NCI-H2227 (cell line): ENCODE measurements around the gene UBE4B.
A peak's percentile ranks its signal among the peaks of the same experiment; 100 is the strongest.
"Not testable (repeated sequence)": the region's sequence is repeated elsewhere in the genome, so short reads cannot be mapped to it uniquely, and the experiment has no call there.

Source experiments
- DNase-seq: peaks from one replicate; lab custom pipeline; 2025; ENCODE audit not compliant: unreplicated experiment; lab: John Stamatoyannopoulos, UW

UBE4B gene

DNA sequence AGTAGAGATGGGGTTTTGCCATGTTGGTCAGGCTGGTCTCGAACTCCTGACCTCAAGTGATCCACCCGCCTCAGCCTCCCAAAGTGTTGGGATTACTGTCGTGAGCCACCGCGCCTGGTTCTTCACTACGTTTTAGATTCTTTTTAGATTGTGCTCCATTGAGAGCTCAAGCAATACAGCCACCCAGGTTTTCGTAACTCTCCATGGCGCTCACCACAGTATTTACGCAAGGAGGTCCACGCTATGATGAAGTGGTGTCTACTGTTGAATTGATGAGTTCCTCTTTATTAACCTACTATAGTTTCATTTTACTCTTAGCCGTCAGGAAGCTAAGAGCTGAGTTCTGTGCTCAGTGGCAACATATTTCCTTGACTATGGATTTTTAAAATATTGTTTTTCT lies 175.8 kb downstream of the UBE4B start:
- no peak for DNase-seq

DNA sequence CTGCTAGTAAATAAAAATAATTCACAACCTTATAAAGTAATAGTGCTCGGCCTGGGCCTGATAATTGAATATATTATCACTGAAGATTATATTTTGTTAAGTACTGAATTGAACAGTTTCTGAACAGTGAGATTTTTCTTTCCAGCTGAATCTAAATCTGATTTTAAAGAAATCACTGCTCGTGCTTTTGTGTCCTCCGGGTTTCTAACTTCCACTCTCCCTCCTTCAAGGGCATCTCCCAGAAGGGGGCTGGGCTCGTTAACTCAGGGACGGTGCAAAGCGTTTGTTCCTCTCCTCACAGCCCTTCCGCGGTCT lies 176.8 kb downstream of the UBE4B start:
- DNase-seq: no peak

DNA sequence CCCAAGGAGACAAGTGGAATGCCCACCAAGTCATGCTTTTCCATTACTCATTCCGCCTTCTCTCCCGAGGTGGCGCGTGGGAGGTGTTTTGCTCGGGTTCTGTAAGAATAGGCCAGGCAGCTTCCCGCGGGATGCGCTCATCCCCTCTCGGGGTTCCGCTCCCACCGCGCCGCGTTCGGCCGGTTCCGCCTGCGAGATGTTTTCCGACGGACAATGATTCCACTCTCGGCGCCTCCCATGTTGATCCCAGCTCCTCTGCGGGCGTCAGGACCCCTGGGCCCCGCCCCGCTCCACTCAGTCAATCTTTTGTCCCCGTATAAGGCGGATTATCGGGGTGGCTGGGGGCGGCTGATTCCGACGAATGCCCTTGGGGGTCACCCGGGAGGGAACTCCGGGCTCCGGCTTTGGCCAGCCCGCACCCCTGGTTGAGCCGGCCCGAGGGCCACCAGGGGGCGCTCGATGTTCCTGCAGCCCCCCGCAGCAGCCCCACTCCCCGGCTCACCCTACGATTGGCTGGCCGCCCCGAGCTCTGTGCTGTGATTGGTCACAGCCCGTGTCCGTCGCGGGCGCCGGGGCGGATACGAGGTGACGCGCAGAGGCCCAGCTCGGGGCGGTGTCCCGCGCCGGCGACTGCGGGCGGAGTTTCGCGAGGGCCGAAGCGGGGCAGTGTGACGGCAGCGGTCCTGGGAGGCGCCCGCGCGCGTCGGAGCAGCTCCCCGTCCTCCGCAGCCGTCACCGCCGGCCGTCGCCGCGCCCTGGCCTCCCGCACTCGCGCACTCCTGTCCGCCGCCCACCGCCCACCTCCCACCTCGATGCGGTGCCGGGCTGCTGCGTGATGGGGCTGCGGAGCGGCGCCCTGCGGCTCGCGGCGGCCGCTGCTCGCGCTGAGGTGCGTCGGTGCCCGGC lies 177.4 kb downstream of the UBE4B start, which contains the start of gene KIF1B:
KIF1B (plus strand) TSS at position 666 of the 906 bp plus-strand sequence. CDS start 21,759 bp downstream, outside the sequence.
- DNase-seq: peak; percentile 99

DNA sequence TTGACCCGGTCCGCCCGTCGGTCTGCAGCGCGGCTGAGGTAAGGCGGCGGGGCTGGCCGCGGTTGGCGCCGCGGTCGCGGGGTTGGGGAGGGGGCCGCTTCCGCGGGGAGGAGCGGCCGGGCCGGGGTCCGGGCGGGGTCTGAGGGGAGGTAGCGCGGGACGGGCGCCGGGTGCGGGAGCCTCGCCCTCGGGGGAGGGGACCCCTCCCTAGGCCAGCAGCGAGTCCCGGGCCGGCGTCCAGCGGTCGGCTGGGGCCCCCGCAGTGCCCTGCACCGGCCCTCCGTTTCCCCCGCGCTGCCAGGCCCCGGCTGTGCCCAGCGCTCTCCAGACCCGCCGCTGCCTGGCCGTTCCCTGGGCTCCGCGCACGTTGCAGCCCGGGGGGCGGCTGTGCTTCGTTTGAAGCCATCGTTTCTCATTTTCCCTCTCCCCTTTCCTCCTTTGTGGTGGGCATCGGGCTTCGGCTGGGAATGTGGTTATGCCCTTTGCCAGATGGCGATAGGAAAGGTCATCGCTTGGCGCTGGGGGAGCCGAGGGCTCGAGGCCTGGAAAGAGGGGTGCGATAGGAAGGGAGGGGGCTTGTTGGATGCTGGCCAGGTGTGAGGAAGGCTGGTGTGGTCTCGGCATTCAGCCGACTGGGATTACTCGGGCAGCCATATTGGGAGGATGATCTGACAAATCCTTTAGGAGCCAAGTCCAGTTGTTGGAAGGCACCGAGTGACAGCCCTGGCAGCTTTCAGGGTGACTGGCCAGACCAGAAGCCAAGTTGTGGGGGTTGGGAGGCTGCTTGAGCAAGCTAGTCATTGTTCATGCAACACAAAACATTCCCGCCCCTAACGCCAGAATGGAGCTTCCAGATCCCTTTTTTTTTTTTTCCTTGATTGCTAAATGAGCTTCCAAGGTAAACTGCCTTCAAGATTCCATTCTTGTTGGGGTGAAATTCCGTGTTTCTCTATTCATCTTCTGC lies 178.4 kb downstream of the UBE4B start:
- peak; percentile 50 for DNase-seq

DNA sequence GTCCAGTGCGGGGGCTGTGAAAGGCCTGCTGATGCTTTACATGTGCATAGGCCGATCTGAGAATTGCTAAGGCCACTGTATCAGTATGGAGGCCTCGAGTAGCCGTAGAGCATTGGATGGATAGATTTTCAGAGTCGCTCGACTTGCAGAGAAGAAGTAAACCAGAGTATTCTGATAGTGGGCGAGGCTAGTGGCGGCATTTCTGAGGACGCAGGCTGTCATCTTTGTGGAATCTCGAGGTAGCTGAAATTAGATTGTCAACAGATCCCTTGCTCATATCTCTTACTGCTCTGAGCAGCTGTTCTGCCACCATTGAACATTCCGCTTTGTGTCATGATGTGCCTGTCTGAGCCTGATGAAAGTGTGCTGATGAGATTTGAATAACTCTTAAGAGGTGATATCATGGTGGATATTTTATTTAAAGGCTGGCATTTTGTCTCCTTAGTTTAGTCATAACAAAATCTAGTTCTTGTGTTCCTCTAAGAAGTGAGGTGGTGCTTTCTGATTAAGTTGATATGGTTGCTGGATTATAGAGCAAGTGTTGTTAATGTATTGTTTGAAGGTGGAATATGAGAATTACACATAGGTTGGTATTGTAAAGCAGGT lies 179.2 kb downstream of the UBE4B start:
- DNase-seq: peak; percentile 44

DNA sequence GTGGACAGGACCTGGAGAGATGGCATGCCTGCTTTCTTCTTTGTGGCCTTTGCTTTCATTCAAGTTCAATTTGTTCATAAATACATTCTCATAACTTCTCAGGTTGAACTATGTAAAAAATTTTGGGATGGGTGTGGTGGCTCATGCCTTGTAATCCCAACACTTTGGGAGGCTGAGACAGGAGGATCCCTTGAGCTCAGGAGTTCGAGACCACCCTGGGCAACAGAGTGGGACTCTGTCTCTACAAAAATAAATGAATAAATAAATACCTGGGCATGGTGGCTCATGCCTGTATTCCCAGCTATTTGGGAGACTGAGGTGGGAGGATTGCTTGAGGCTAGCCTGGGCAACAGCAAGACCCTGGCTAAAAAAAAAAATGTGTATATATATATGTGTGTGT lies 179.7 kb downstream of the UBE4B start:
- DNase-seq: no peak

DNA sequence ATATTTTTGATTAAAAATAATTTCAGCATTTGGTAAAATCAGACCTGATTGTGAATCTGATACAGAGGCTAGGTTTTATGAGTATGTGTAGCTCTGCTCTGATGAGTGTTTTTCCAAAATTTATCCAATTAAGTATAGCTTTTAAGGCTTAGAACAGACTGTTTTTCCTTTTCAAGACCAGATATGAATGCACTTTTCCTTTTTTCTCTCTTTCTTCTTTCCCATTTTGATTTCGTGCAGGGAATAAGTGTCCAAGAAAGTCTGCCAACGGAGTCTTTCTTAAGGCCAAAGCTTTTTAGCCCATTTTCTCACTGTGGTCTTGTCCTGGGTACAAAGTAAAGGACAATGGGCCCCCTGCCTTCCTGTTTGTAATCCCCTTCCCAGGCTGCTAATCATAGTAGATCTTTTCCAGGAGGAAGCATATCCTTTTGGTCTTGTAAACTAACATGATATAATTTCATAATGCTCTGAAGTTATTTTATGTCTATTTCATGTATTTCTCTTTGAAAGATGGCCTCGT lies 180.5 kb downstream of the UBE4B start:
- no peak for DNase-seq

DNA sequence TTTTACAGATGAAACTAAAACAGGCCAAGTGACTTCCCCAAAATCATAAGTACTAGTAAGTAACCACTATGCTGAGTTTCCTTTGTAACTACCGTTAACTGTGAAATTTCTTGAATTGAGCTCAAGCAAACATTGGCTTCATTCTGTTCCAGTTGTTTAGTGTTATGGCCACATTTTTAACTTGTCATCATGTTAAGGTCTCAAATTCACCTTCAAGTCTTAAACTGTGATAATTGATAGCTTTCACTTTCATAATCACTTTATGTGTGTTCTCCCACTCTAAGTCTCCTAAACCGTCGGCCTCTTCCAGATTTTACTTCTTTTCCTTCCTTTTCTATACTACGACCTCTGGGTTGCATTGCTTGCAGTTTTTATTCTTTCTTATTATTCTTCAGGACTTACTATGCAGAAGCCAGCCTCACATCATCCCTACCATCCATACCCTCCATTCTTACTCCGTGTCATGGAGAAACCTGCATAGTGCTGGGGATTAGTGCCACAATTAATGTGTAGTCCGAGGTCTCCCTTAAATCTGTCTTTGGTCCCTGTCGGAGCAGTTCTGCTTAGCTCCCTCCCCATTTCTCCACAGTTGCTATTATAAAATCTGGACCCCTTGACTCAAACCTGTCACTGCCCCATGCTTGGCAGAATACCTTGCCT lies 183.5 kb downstream of the UBE4B start:
- DNase-seq: no peak

DNA sequence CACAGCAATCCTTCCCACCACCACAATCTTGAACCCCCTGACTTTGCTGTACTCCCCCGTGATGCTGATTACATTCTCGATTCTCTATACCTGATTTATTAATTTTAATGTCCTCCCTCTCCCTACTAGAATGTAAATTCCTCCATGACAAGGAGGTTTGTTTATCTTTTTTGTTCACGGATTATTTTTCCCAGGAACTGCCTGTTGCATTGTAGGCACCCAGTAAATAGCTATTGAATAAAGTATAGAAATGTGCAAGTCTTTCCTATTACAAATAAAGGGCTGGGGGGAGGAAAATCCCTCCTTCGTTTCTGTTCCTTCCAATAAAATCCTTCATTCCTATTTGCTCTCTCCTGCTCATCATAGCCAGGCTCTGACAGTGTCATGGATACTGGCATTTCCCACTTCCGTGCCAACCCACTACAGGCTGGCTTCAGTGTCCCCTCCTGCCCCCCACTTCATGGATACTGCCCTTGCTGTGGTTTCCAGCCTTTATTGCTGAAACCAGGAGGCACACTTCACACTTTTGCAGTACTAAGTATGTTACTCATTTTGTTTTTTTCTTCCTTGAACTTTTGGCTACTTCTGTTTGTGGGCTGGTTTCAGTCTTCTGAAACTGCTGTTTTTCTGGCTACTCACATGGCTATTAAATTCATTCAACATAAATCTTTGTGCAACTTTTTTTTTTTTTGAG lies 185.1 kb downstream of the UBE4B start:
- DNase-seq: no peak

DNA sequence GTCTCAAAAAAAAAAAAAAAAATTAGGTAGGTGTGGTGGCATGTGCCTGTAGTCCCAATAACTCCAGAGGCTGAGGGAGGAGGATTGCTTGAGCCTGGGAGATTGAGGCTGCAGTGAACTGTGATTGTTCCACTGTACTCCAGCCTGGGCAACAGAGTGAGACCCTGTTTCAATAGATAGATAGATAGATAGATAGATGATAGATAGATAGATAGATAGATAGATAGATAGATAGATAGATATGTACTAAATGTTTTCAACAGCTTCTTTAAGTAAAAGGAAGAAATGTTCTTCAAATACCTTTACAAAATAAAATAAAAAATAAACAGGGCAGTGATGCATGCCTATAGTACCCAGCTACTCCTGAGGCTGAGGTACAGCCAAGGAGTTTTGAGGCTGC lies 187.4 kb downstream of the UBE4B start:
- no peak for DNase-seq

DNA sequence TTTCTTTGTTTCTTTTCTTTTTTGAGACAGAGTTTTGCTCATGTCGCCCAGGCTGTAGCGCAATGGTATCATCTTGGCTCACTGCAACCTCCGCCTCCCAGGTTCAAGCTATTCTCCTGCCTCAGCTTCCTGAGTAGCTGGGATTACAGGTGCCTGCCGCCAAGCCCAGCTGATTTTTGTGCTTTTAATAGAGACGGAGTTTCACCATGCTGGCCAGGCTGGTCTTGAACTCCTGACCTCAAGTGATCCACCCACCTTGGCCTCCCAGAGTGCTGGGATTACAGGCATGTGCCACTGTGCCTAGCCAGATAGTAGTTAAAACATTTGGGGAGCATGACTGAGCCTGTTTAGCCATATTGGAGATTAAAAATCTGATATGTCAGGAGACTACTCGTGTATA lies 187.9 kb downstream of the UBE4B start:
- not testable (repeated sequence) for DNase-seq

DNA sequence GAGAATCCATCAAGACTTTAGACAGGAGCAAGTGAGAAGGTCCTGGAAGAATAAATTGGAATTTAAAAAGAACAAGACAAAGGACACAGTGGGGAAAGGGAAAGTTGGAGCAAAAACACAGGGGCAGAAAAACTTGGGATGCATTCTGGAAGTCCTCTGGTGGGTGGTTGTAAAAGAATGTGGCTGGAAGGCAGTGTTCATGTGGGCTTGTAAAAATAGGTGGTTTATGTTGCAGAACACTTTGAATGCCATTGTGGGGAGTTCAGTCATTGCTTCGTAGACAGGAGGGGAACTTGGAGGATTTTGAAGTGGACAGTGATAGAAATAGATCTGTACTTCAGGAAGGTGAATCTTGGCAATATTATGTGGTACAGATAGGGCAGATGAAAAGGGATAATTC lies 192.8 kb downstream of the UBE4B start:
- no peak for DNase-seq

DNA sequence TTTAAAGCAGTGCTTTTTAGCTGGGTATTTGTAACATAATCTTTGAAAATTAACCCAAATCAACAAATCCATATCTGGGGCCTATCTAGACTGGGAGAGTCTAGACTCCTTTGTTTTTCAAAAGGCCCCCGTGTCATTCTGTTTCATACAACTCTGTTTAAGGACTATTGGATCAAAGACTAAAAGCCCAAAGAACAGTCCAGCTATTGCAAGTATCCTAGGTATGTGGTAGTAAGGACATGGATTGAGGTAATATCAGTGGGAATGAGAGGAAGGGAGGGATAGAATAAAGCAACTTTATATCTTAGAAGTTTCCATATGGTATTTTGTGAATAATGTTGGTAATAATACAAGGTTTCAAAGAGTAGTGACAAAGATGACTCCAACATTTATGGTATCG lies 195.8 kb downstream of the UBE4B start:
- no peak for DNase-seq

DNA sequence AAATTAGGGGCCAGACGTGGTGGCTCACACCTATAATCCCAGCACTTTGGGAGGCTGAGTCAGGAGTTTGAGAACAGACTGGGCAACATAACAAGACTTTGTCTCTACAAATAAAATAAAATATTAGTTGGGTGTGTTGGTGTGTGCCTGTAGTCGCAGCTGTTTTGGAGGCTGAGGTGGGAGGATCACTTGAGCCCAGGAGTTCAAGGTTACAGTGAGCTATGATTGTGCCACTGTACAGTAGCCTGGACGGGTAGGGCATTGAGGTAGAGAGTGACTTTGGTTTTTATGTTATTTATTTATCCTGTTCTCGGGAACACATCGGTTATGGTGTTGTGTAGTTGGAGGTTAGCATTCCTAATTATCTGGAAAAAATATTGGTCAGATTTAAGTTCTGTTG lies 197.1 kb downstream of the UBE4B start:
- DNase-seq: no peak
